ENCODE data around the gene PIK3R5.

Gene PIK3R5

DNA sequence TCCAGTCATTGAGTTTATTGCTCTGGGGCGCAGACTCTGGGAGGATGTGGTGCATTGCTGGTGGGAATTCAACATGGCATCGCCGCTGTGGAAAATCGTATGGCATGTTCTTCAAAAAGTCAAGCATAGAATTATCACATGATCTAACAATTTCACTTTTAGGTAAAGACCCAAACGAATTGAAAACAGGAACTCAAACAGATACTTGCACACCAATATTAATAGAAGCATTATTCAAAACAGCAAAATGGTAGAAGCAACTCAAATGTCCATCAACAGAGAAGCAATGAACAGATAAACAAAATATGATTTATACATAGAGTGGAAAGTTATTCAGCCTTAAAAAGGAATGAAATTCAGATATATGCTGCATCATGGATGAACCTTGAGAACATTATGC, 113.9 kb downstream of the PIK3R5 start:
- no peak for DNase-seq

GRCh38 chr17:8849311-8850041, 116.0 kb downstream of the PIK3R5 start:
- DNase-seq = no peak

DNA sequence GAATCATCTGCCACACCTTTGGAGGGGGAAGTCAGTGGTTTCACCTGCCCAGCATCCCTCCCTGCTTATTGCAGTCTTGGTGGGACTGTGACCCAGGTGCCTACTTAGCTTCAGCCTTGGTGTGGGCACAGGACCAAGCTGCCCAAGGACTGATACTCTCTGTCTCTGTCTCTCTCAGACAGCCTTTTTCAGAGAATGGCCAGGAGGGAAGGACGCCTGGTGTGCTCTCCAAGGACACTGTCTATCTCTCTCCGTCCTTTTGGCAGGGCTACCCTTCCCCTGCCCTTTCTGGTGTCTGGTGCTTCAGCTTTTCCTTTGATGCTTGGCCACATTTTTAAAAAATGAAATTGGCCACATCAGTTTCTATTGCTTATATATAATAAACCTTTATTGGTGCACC, 117.6 kb downstream of the PIK3R5 start:
- DNase-seq = no peak

DNA sequence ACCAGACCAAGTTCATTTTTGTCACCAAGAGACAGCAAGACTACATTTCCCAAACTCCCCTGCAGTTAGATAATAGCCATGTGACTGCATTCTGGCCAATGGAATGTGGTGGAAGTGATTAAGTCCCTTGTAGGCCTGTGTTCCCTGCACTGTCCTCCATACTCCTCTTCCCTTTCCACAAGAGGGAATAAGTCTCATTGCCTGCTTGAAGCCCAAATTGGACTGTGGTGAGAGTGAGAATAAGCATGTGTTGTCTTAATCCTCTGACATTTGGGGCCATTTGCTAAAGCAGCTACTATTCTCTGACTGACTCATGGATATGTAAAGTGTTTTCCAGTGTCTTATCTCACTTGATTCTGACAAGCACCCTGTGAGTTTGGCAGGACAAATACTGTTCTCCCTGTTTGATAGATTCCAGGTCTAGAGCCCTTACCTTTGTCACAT, 118.7 kb downstream of the PIK3R5 start:
- DNase-seq = no peak

- no peak for DNase-seq
These were observed 121.0 kb downstream of the PIK3R5 start for GRCh38 chr17:8844229-8845218.

DNA sequence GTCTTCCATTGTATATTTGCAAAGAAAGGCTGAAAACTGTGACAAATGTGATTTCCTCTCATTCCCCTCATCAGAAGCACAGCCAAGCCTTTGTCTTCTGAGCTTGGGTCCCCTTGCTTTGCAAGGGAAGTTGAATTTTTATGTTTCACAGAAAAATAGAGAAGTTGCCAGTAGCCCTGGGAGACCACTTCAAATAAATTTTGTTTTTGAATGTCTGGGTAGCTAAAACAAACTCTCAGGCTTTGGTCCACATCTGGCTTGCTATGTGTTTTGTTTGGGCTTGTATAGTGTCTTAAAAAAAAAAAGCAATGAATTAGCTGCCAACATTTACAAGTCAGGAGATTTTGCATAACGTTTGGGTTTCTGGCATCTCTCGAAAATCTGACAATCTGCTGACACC, 122.2 kb downstream of the PIK3R5 start:
- DNase-seq = no peak

DNA sequence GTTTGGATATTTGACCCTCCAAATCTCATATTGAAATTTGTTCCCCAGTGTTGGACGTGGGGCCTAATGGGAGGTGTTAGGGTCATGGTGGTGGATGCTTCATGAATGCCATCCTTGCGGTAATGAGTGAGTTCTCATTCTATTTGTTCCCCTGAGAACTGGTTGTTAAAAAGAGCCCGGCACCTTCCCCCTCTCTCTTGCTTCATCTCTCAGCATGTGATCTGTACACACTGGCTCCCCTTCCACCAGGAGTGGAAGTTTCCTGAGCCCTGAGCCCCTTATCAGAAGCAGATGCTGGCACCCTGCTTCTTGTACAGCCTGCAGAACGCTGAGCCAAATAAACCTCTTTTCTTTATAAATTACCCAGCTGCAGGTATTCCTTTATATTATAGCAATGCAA, 123.7 kb downstream of the PIK3R5 start:
- no peak for DNase-seq

GRCh38 chr17:8839410-8839935, 126.0 kb downstream of the PIK3R5 start:
- no peak for DNase-seq

- no peak for DNase-seq
These were observed 126.9 kb downstream of the PIK3R5 start for GRCh38 chr17:8838551-8839095.

DNA sequence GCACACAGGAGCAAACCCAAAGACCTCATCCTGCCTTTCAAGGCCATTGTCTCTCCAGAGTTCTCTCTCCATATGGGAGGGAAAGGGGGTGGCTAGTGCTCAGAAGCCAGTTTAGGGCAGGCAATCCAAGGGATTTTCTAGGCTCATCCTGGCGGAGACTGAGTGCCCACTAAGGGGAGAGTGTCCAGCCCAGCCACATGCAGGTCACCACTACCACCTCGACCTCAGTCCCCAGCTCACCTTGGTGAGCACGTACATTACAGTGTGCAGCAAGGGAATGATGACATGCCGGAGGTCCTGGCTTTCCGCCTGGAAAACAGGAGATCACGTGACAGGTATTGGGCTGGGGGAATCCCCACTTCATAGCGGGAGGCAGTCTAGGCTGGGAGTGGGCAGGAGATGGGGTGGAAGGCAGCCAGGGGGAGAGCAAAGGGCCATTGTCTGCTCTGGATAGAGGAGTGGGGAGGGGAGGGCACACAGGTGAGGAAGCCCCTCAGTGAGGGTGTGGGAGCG, 127.9 kb downstream of the PIK3R5 start:
- DNase-seq = no peak

DNA sequence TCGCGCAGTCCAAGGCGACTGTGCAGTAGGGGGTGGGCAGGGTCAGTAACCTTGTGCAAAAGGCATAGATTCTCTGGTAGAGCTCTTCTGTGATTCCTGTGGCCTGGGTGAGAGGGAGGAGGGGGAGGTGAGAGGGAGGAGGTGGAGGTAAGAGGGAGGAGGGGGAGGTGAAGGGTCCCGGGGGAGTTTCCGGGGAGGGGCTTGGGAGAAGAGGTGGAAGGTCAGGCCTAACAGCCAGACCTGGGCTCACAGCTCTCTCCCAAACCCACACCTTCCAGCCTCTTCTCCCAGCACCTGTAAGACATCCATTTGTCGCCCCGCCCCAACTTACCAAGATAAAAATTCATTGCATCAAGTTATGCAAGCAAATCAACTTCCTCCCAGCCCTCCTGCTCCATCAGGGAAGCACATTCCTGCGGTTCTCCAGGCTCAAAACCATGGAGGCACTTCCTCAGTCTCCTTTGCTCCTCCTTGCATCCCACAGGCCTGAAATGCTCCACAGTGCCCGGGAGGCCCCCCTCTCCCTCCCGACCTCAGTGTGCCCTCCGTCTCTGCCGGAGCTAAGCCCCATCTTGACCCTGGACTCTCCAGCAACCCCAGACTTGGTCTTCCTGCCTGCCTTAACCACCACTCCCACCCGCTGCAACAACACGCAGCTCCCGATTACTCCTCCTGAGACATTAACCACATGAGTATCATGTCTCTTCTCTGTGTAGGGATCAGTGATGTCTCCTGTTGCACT, 128.5 kb downstream of the PIK3R5 start:
- no peak for DNase-seq

DNA sequence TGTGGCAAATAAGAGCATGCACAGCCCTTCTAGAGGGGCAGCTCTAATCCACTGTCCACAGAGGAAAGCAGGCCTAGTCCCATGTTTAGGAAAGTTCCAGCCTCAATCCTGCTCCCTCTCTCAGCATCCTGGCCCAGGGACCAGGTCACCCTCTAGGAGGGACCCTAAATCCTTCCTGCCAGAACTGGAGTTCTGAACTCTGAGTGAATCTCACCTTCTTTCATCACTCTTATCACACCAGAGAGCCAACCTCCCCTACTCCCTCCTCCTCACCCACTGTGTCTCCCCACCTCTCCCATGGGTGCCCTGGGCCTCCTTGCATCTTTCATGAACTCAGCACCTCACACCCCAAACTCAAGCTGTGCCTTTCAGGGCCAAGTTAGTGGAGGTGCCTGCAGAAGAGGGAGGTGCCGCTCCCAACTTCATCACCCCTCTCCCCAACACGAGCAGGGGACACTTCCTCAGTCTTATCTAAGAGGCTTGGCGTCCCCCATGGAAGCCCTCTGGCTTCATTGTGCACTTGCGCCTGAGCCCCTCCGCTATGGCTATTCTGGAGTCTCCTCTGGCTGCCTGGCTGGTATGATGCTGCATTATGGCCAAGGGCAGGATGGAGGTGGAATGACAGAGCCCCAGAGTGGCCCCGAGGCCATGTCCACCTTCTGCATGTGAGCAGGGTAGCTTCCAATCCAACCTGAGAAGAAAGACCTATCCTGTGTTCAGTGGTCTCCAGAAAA, 129.7 kb downstream of the PIK3R5 start:
- DNase-seq = no peak

- DNase-seq = no peak
These were observed 130.4 kb downstream of the PIK3R5 start for GRCh38 chr17:8835106-8835505.

DNA sequence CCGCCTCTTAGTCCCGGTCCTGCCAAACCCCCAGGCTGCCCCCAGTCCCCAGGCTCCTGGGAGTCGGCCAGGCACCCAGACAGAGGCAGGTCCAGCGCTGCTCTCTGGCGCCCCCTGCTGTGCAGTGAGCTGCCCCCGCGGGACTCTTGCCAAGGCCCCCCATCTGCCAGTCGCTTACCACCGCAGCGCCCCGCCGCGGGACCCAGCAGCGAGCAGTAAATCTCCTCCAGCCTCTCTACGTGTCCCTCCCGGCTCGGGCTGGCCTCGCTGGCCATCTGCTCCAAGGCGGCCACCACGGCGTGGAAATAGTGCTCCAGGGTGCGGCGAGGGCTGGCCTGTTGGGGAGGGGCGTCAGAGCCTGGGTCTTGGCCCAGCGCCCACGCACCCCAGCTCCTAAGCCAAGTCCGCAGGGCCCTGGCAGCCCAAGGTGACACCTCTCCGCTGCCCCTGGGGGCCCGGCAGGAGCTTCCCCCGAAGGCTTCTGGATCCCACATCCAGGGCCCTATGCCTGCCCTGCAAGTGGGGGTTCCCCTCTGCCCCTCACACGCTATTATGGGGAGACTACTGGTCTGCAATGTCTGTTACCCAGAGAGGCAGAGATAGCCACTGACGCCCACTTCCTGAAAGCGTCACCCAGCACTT, 132.7 kb downstream of the PIK3R5 start:
- no peak for DNase-seq

GRCh38 chr17:8831234-8831849, 134.2 kb downstream of the PIK3R5 start:
- DNase-seq = no peak

DNA sequence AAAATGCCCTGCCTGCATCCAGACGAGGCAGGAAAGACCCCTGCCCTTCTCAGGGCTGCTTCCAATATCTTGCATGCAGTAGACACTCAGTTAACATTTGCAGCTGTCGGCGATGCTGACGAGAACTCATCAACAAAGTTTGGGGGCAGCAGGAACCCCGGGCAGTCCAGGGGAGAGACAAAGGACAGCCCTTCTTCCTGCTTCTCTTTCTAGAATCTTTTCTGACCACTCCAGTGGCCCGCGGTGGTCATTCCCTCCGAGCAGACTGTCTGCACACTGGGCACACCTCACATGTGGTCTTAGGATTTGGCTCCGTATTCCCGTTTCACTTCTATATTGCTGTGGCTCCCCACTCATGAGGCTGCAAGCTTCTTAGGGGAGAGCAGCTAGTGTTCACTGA, 135.4 kb downstream of the PIK3R5 start:
- no peak for DNase-seq

GRCh38 chr17:8829036-8829941, 136.2 kb downstream of the PIK3R5 start:
- no peak for DNase-seq

All from activated effector memory CD4-positive, alpha-beta T cell treated with Interleukin-2 at 50 U/mL for 16 hours (primary cell).